Measurements from ENCODE around the gene TNIK.

TNIK gene

GRCh38 chr3:171362575-171362974 is 97.6 kb downstream of the TNIK start:
- DNase-seq (ENCODE audit: low read depth): no peak

- DNase-seq (ENCODE audit: low read depth): no peak
Observed at GRCh38 chr3:171358881-171359198, 101.4 kb downstream of the TNIK start.

- no peak for DNase-seq (ENCODE audit: low read depth)
Observed at GRCh38 chr3:171358181-171358880, 101.9 kb downstream of the TNIK start.

- DNase-seq (ENCODE audit: low read depth): no peak
Observed at GRCh38 chr3:171357721-171358120, 102.5 kb downstream of the TNIK start.

- DNase-seq (ENCODE audit: low read depth): no peak
Observed at GRCh38 chr3:171356251-171356650, 104.0 kb downstream of the TNIK start.

- no peak for DNase-seq (ENCODE audit: low read depth)
Observed at GRCh38 chr3:171354706-171355582, 105.3 kb downstream of the TNIK start.

GRCh38 chr3:171354049-171354705 is 106.0 kb downstream of the TNIK start:
- no peak for DNase-seq (ENCODE audit: low read depth)

- no peak for DNase-seq (ENCODE audit: low read depth)
Observed at GRCh38 chr3:171353423-171353822, 106.8 kb downstream of the TNIK start.

GRCh38 chr3:171352387-171352935 is 107.7 kb downstream of the TNIK start:
- no peak for DNase-seq (ENCODE audit: low read depth)

- no peak for DNase-seq (ENCODE audit: low read depth)
Observed at GRCh38 chr3:171351676-171352075, 108.5 kb downstream of the TNIK start.

- no peak for DNase-seq (ENCODE audit: low read depth)
Observed at GRCh38 chr3:171350364-171350763, 109.8 kb downstream of the TNIK start.

- no peak for DNase-seq (ENCODE audit: low read depth)
Observed at GRCh38 chr3:171349392-171349791, 110.8 kb downstream of the TNIK start.

- no peak for DNase-seq (ENCODE audit: low read depth)
Observed at GRCh38 chr3:171348121-171348520, 112.1 kb downstream of the TNIK start.

GRCh38 chr3:171347301-171348039 is 112.7 kb downstream of the TNIK start:
- DNase-seq (ENCODE audit: low read depth): no peak

GRCh38 chr3:171346582-171347300 is 113.5 kb downstream of the TNIK start:
- no peak for DNase-seq (ENCODE audit: low read depth)

- no peak for DNase-seq (ENCODE audit: low read depth)
Observed at GRCh38 chr3:171346019-171346418, 114.2 kb downstream of the TNIK start.

- DNase-seq (ENCODE audit: low read depth): no peak
Observed at GRCh38 chr3:171345107-171345843, 114.9 kb downstream of the TNIK start.

GRCh38 chr3:171343693-171344092 is 116.5 kb downstream of the TNIK start:
- DNase-seq (ENCODE audit: low read depth): no peak

GRCh38 chr3:171342783-171343420 is 117.3 kb downstream of the TNIK start:
- no peak for DNase-seq (ENCODE audit: low read depth)

GRCh38 chr3:171342200-171342599 is 118.0 kb downstream of the TNIK start:
- no peak for DNase-seq (ENCODE audit: low read depth)

Data from stimulated activated CD8-positive, alpha-beta memory T cell treated with anti-CD3 and anti-CD28 coated beads, Interleukin-15, amount 100 ng/mL, for 1 hour (primary cell).